SK-N-MC (cell line): ENCODE measurements around the gene RPL18.

ENCODE experiments used
- DNase-seq: peaks from one replicate; pipeline ENCODE4 v3.0.0-alpha.2; 2011; ENCODE audit warnings: low read depth, low spot score
- H3K27ac ChIP-seq: fragments of 200-600 bp; sonication (generic); 2 replicates; pipeline ENCODE4 v1.5.1; 2016; ENCODE audit warnings: mixed run types
- H3K36me3 ChIP-seq: fragments of 200-600 bp; sonication (generic); 2 replicates; pipeline ENCODE4 v1.6.1; 2017; ENCODE audit warnings: antibody characterized with exemption, low read length, mixed read lengths; ENCODE audit not compliant: insufficient read depth
- H3K4me3 ChIP-seq: fragments of 200-600 bp; sonication (generic); 2 replicates; pipeline ENCODE4 v1.5.1; 2016
- H3K9ac ChIP-seq: fragments of 200-600 bp; sonication (generic); 2 replicates; pipeline ENCODE4 v1.8.0; 2017; ENCODE audit warnings: mixed run types, mixed read lengths; ENCODE audit not compliant: insufficient read length
- H3K9me3 ChIP-seq: fragments of 200-600 bp; sonication (generic); 2 replicates; pipeline ENCODE4 v1.6.1; 2017; ENCODE audit warnings: low read depth, mild to moderate bottlenecking, antibody characterized with exemption, low read length, moderate library complexity, mixed read lengths
- EZH2 ChIP-seq: fragments of 200-600 bp; sonication (generic); IDR thresholded peaks from one replicate; pipeline ENCODE4 v1.6.1; 2017; ENCODE audit warnings: antibody characterized with exemption
- FOXP2 ChIP-seq: optimal IDR thresholded peaks from 2 replicates; pipeline ENCODE3; 2011; ENCODE audit warnings: mild to moderate bottlenecking, moderate library complexity; ENCODE audit not compliant: insufficient read depth; ENCODE audit errors: extremely low read length, control extremely low read depth
- POLR2AphosphoS5 ChIP-seq: IDR thresholded peaks from 2 replicates; pipeline ENCODE4 v1.6.1; 2012; ENCODE audit warnings: mild to moderate bottlenecking, low read depth, low read length, borderline replicate concordance

Gene RPL18

GRCh38 chr19:48639483-48640375, 20.8 kb upstream of the RPL18 start:
- no peak for DNase-seq
- TF ChIP-seq FOXP2 (no peak), POLR2AphosphoS5 (no peak), EZH2 (no peak)
- Histone ChIP-seq H3K9ac (no peak overlapping the region), H3K36me3 (no peaks in the 10 kb centered on the region), H3K9me3 (no peaks in the 10 kb centered on the region), H3K27ac (peak overlapping the region; percentile 25; the same call in 1 of the 2 replicates), H3K4me3 (no peak overlapping the region)

GRCh38 chr19:48638831-48639381, 19.9 kb upstream of the RPL18 start:
- H3K9ac ChIP-seq: no peak overlapping the region
- H3K9me3 ChIP-seq: no peaks in the 10 kb centered on the region
- no peak for TF ChIP-seq FOXP2
- H3K4me3 ChIP-seq: no peak overlapping the region
- H3K27ac ChIP-seq: peak overlapping the region; percentile 99
- H3K36me3 ChIP-seq: no peaks in the 10 kb centered on the region
- DNase-seq: no peak

- H3K27ac ChIP-seq: peak overlapping the region; percentile 99
- H3K36me3 ChIP-seq: no peaks in the 10 kb centered on the region
- H3K4me3 ChIP-seq: peak overlapping the region; percentile 88
- DNase-seq: peak; percentile 92
- TF ChIP-seq FOXP2: no peak
- TF ChIP-seq EZH2: no peak
- TF ChIP-seq POLR2AphosphoS5: no peak; the same call in 1 of the 2 replicates
- H3K9ac ChIP-seq: peak overlapping the region; percentile 92
- no peaks in the 10 kb centered on the region for H3K9me3 ChIP-seq
Observed at GRCh38 chr19:48637948-48638830, 19.2 kb upstream of the RPL18 start.

GRCh38 chr19:48637449-48637947, 18.5 kb upstream of the RPL18 start:
- peak; percentile 72 for TF ChIP-seq FOXP2
- TF ChIP-seq POLR2AphosphoS5: no peak; the same call in 1 of the 2 replicates
- Histone ChIP-seq H3K9me3 (no peaks in the 10 kb centered on the region), H3K4me3 (peak overlapping the region; percentile 88), H3K36me3 (no peaks in the 10 kb centered on the region), H3K9ac (peak overlapping the region; percentile 92), H3K27ac (peak overlapping the region; percentile 99)
- peak; percentile 94 for DNase-seq

GRCh38 chr19:48636859-48637448, 18.0 kb upstream of the RPL18 start, which contains the start of gene DBP:
Gene DBP, minus strand, starts transcription at chr19:48637379. Its CDS starts 385 bp downstream, at chr19:48636994.
- H3K4me3 ChIP-seq: peak within 1 kb of the TSS; percentile 88
- TF ChIP-seq POLR2AphosphoS5 (peak; percentile 42; the same call in 1 of the 2 replicates), FOXP2 (no peak)
- no peaks in the 10 kb centered on the region for H3K9me3 ChIP-seq
- DNase-seq: no peak
- H3K9ac ChIP-seq: peak within 1 kb of the TSS; percentile 92
- peak within 1 kb of the TSS; percentile 99 for H3K27ac ChIP-seq
- no peaks in the 10 kb centered on the region for H3K36me3 ChIP-seq

- Histone ChIP-seq H3K9ac (peak overlapping the region; percentile 80), H3K36me3 (peaks cover 4% of the 10 kb centered on the region; the same call in 1 of the 2 replicates), H3K9me3 (no peaks in the 10 kb centered on the region), H3K4me3 (peak overlapping the region; percentile 88), H3K27ac (no peak overlapping the region)
- no peak for DNase-seq
- TF ChIP-seq EZH2 (no peak), FOXP2 (no peak), POLR2AphosphoS5 (no peak)
Observed at GRCh38 chr19:48635966-48636858, 17.2 kb upstream of the RPL18 start.
